HepG2 (cell line): ENCODE data around the gene SLC31A2. TPM values are rescaled to one million over a fixed set of nuclear protein-coding genes. Genes with fewer than 3 reads are reported as not detected.

Experiments
- CC2D1A ChIP-seq: sonication (generic); formaldehyde crosslinking; IDR thresholded peaks from 2 replicates; pipeline ENCODE4 v1.8.1; 2023; ENCODE audit warnings: mild to moderate bottlenecking, missing genetic modification reagents
- DPF2 ChIP-seq: sonication (generic); formaldehyde crosslinking; IDR thresholded peaks from 2 replicates; pipeline ENCODE4 v1.4.0; 2020; ENCODE audit warnings: mild to moderate bottlenecking, low read depth, missing genetic modification reagents, borderline replicate concordance
- E2F2 ChIP-seq: sonication (generic); formaldehyde crosslinking; IDR thresholded peaks from 2 replicates; pipeline ENCODE4 v1.4.0; 2020; ENCODE audit warnings: missing genetic modification reagents, borderline replicate concordance
- GATAD2A ChIP-seq: IDR thresholded peaks from 2 replicates; pipeline ENCODE4 v1.6.1; 2016
- GLMP ChIP-seq: sonication (generic); formaldehyde crosslinking; IDR thresholded peaks from 2 replicates; pipeline ENCODE4 v1.9.0; 2021; ENCODE audit warnings: missing genetic modification reagents, mild to moderate bottlenecking, borderline replicate concordance
- GMEB2 ChIP-seq: IDR thresholded peaks from 2 replicates; pipeline ENCODE4 v1.6.1; 2016; ENCODE audit warnings: missing biosample characterization, missing genetic modification reagents, low read depth
- HNRNPUL1 ChIP-seq: fragments of 200-400 bp; formaldehyde crosslinking; IDR thresholded peaks from 2 replicates; pipeline ENCODE4 v1.6.1; 2017; ENCODE audit warnings: low read depth, mild to moderate bottlenecking, low read length, moderate library complexity
- KDM2A ChIP-seq: sonication (generic); formaldehyde crosslinking; IDR thresholded peaks from 2 replicates; pipeline ENCODE4 v1.4.0; 2020; ENCODE audit warnings: low read depth, missing genetic modification reagents, borderline replicate concordance
- MAFF ChIP-seq: IDR thresholded peaks from 2 replicates; pipeline ENCODE4 v1.6.1; 2011; ENCODE audit warnings: low read depth, low read length, improper control_type of control experiment
- MED8 ChIP-seq: sonication (generic); formaldehyde crosslinking; IDR thresholded peaks from 2 replicates; pipeline ENCODE4 v1.8.1; 2023; ENCODE audit warnings: mild to moderate bottlenecking, missing genetic modification reagents; ENCODE audit not compliant: insufficient replicate concordance
- NFKB2 ChIP-seq: sonication (generic); formaldehyde crosslinking; IDR thresholded peaks from 2 replicates; pipeline ENCODE4 v1.4.0; 2020; ENCODE audit warnings: missing genetic modification reagents, borderline replicate concordance
- RCOR2 ChIP-seq: IDR thresholded peaks from 2 replicates; pipeline ENCODE4 v1.6.1; 2016; ENCODE audit warnings: missing biosample characterization, missing genetic modification reagents
- SUZ12 ChIP-seq: fragments of 150-350 bp; IDR thresholded peaks from 2 replicates; pipeline ENCODE4 v1.6.1; 2014; ENCODE audit warnings: low read depth, low read length
- TBX3 ChIP-seq: fragments of 450-650 bp; IDR thresholded peaks from 2 replicates; pipeline ENCODE4 v1.6.1; 2017; ENCODE audit warnings: antibody characterized with exemption, mild to moderate bottlenecking, inconsistent platforms, borderline replicate concordance
- ZNF18 ChIP-seq: sonication (generic); formaldehyde crosslinking; IDR thresholded peaks from 2 replicates; pipeline ENCODE4 v1.8.0; 2022; ENCODE audit warnings: mild to moderate bottlenecking, missing genetic modification reagents; ENCODE audit not compliant: insufficient replicate concordance
- ZNF292 ChIP-seq: sonication (generic); formaldehyde crosslinking; IDR thresholded peaks from 2 replicates; pipeline ENCODE4 v1.8.1; 2022; ENCODE audit warnings: mild to moderate bottlenecking, low read depth, missing genetic modification reagents, borderline replicate concordance
- ZNF296 ChIP-seq: sonication (generic); formaldehyde crosslinking; conservative IDR thresholded peaks from 2 replicates; pipeline ENCODE4 v1.5.0; 2020; ENCODE audit warnings: mild to moderate bottlenecking, missing genetic modification reagents
- ZNF331 ChIP-seq: sonication (generic); formaldehyde crosslinking; IDR thresholded peaks from 2 replicates; pipeline ENCODE4 v1.4.0; 2020; ENCODE audit warnings: missing genetic modification reagents
- ZNF430 ChIP-seq: sonication (generic); formaldehyde crosslinking; IDR thresholded peaks from 2 replicates; pipeline ENCODE4 v1.9.0; 2021; ENCODE audit warnings: mild to moderate bottlenecking, missing genetic modification reagents
- ZNF563 ChIP-seq: sonication (generic); formaldehyde crosslinking; IDR thresholded peaks from 2 replicates; pipeline ENCODE4 v1.8.0; 2022; ENCODE audit warnings: mild to moderate bottlenecking, moderate library complexity, missing genetic modification reagents
- ZNF577 ChIP-seq: sonication (generic); formaldehyde crosslinking; IDR thresholded peaks from 2 replicates; pipeline ENCODE4 v1.4.0; 2020; ENCODE audit warnings: mild to moderate bottlenecking, low read depth, missing genetic modification reagents, borderline replicate concordance
- ZNF660 ChIP-seq: sonication (generic); formaldehyde crosslinking; IDR thresholded peaks from 2 replicates; pipeline ENCODE4 v1.5.1; 2020; ENCODE audit warnings: mild to moderate bottlenecking, low read depth, missing genetic modification reagents, borderline replicate concordance
- ZNF691 ChIP-seq: sonication (generic); formaldehyde crosslinking; IDR thresholded peaks from 2 replicates; pipeline ENCODE4 v1.4.0; 2020; ENCODE audit warnings: missing genetic modification reagents, low read depth, mild to moderate bottlenecking, borderline replicate concordance
- polyA plus RNA-seq, 8 experiments: library from polyadenylated mRNA; depleted of rRNA in 3 of 8; stranded (reverse) in 7 of 8; unstranded in 1 of 8; fragments of >200 nt; fragmentation: Illumina TruSeq in 4 of 8; extraction: Trizol in 4 of 8; gene quantifications; 2 replicates each; pipeline versions ENCODE4 v1.2.1 to v1.2.3, GENCODE V29; 2011 to 2016; ENCODE audit warnings: low read depth in 4 of 8, missing spikeins in 1 of 8, mixed read lengths in 1 of 8; ENCODE audit not compliant: insufficient read depth in 1 of 8
- total RNA-seq, 5 experiments: library from RNA; depleted of rRNA; stranded (reverse); fragments of >200 nt; fragmentation: Illumina TruSeq; extraction: Trizol; gene quantifications; 2 replicates each; pipeline ENCODE4 v1.2.3, GENCODE V29; 2016; ENCODE audit warnings: low read depth in 1 of 5

Gene SLC31A2
- total and polyA plus RNA-seq, 2 of the 13 experiments (the other 11 are each of a cell fraction or from before 2014, with no cell fraction given), result 9.3 to 10.2 TPM

- TF ChIP-seq E2F2, result no peak
- no peak for TF ChIP-seq ZNF18
- TF ChIP-seq NFKB2 (CRISPR knock-in tag), result peak; percentile 64; the same call in 1 of the 2 replicates
- peak; percentile 83 for TF ChIP-seq KDM2A (CRISPR knock-in tag)
- no peak for TF ChIP-seq GLMP (CRISPR knock-in tag)
- no peak for TF ChIP-seq GATAD2A (CRISPR knock-in tag)
- TF ChIP-seq ZNF296 (CRISPR knock-in tag), result no peak
- TF ChIP-seq ZNF430, result no peak; the same call in 1 of the 2 replicates
- no peak for TF ChIP-seq ZNF577 (CRISPR knock-in tag)
- TF ChIP-seq MED8 (CRISPR knock-in tag), result peak; percentile 29
- TF ChIP-seq ZNF563, result no peak
- no peak for TF ChIP-seq ZNF660 (CRISPR knock-in tag)
- no peak for TF ChIP-seq RCOR2 (CRISPR knock-in tag)
- TF ChIP-seq DPF2 (CRISPR knock-in tag), result no peak
- TF ChIP-seq GMEB2 (CRISPR knock-in tag), result no peak
- TF ChIP-seq ZNF691 (CRISPR knock-in tag), result no peak; the same call in 1 of the 2 replicates
- TF ChIP-seq MAFF, result no peak
- TF ChIP-seq TBX3, result no peak
- peak; percentile 40; the same call in 1 of the 2 replicates for TF ChIP-seq ZNF331 (CRISPR knock-in tag)
- no peak for TF ChIP-seq CC2D1A (CRISPR knock-in tag)
- peak; percentile 58; the same call in 1 of the 2 replicates for TF ChIP-seq SUZ12
- TF ChIP-seq ZNF292 (CRISPR knock-in tag), result no peak
- no peak for TF ChIP-seq HNRNPUL1
Observed at GRCh38 chr9:113150670-113151611, at the start of gene SLC31A2 (continued).
